NCI-H226 (cell line): ENCODE measurements around the gene RPS18.

ENCODE experiments used
- DNase-seq: peaks from one replicate; pipeline ENCODE4 v3.0.0-alpha.2; 2015

RPS18 gene

DNA sequence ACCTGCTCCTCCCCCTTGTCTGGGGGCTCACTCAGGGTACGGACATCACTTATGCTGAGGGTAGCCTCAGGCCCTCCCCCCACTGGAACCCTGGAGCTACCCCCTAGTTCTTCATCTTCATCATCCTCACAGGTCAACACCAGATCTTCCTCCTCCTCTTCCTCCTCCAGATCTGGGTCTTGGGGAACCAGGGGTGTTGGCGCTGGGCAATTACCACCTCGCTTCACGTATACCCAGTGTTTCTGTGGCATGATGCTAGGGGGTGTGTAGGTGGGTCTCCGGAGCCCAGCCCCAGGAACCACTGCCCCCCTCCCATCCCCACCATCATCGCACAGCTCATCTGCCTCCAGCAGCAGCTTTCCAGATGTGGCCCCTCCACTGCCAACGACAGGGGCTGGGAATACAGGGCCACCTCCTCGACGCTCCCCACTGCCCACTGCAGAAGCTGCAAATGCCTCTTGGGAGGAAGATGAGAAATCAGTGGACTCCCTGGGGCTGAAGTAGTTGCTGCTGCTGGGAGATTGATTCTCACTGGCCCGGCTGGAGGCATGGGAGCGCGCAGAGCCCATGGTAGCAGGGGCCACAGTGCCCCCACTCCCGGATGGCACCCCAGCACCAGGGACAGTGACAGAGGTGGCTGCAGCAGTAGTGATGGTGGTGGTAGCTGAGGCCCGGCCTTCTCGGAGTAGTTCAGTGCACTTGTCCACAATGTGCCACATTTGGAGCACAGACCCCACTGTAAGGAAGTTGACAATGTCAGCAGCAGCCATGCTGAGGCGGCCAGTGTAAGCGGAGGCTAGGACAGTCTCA lies 44.1 kb downstream of the RPS18 start:
- no peak for DNase-seq

- no peak for DNase-seq
Observed at GRCh38 chr6:33316603-33317418, 44.9 kb downstream of the RPS18 start.

GRCh38 chr6:33317419-33317668 lies 45.5 kb downstream of the RPS18 start:
- DNase-seq, result no peak

DNA sequence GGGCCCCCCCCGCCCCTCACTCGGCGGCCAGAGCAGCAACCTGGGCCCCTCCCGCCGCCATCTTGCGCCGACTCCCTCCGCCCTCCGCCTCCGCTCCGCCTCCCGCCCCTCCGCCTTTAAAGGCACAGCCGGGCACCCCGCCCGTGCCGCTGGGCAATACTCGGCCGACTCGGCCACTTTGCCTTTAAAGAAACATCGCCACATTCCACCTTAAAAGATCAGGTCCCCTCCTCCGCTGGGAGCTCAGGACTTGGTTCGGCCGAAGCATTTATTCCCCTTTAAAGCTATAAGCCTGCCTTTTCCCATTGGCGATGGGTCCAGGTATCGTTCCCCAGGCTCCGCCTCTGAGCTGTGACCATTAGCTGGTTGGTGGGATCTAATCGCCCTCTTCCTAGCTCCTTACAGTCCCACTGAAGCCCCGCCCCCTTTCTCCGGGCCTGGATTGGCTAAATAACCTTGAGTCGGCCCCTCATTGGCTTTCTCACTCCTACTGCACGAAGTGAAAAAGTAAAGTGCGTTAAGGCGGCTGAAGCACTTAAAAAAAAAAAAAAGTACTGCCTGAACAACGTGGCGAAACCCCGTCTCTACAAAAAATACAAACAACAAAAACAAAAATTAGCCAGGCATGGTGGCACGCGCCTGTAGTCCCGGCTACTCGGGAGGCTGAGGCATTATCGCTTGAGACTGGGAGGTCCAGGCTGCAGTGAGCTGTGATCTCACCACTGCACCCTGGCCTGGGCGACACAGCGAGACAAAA lies 46.0 kb downstream of the RPS18 start, which contains the start of gene ZBTB22:
Gene ZBTB22 (minus strand): TSS at position 76 of the 757 bp plus-strand sequence. CDS start 828 bp downstream, outside the sequence.
- peak; percentile 99 for DNase-seq

DNA sequence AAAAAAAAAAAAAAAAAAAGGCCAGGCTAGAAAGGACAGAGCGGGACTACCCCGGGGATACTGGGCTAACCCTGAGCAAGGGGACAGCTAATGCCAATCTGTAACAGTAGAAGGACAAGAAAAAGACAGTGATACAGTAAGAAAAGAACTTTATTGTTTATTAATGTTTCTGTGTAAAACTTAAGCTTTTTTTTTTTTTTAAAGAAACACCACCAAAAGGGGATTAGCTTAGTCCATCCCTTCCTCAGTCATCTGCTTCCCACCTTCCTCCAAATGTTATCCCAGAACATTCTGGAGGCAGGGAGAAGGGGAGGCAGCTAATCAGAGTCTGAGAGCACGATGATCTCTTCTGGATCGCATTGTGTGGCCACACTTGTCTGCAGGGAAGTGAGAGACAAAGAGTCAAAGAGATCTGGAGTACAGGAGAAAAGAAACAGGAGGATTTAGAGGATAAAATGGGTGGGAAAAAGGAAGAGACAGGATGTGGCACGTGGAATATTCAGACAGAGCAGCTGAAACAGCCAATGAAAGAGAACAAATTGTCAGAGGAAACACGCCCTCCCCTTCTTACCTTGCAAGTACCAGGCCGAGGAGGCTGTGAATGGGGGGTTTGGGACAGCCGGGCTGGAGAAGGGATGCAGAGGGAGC lies 46.7 kb downstream of the RPS18 start:
- no peak for DNase-seq

GRCh38 chr6:33319939-33320314 lies 48.1 kb downstream of the RPS18 start:
- DNase-seq, result no peak

DNA sequence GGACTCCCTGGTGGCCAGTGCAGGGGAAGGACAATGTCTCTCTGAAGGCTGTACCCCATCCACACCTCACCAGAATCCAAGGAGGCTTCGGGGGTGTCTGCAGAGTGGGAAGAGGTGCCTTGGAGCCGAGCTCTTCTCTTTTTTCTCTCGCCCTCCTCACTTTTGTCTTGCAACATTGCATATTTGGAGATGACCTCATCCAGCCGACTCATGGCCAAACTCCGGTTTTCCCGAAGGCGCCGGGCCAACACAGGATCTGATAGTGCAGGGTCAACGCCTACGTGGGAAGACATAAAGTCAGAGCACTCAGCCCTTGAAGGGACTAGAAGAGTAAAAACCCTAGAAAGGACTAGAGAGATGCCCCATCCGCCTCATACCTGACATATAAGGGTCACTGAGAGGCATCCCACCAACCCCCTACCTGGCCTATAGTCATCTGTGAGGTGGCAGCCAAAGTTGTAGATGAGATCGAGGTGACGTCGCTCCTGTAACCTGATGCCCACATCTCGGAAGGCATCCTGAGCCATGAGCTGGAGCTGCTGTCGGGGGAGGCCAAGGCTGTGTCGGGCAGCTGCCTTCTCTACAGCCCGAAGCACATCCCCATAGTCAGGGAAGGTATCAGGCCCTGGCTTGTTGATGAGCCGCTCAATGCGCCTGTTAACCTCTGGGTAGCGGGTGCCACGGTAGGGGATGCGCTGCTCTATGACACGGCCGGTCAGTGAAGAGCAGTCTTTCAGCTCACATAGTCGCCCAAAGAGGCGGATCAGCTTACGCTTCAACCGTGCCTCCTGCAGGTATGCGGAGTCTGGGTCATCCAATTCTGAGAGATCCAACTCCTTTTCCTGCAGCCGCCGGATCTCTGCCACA lies 48.7 kb downstream of the RPS18 start:
- DNase-seq, result peak; percentile 93

DNA sequence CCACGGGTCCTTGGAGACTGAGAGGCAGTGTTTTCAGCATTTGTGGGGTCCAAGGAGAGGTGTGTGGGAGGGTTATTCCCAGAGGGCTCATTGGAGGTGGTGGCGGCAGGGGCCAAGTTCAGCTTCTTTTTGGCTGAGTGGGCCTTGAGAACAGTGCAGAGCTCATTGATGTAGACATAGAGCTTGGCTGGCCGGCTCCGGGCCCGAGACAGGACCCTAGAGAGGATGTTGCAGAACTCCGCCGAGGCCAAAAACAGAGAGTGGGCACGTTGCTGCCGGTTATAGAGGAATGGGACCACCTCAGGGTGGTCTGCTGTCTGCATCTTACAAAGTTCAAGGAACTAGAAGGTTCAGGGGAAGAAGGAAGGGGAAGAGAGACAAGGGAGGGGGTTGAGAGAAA lies 49.4 kb downstream of the RPS18 start:
- DNase-seq, result no peak

DNA sequence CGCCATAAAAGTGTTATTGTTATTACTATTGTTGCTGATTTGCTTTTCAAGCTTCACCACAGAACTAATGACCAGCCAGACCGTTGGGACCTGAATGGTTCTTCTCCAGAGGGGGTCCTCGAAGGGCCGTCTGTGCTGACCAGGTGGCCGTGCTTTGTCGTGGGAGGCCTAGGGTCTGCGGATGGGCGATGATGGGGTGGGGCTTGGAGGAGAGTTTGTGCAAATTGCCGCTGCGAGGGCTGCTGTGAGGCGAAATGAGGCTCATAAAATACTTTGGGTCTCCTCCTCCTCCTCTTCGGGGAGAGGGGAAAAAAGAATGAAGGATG lies 51.7 kb downstream of the RPS18 start:
- no peak for DNase-seq

- DNase-seq, result no peak
Observed at GRCh38 chr6:33324125-33324524, 52.2 kb downstream of the RPS18 start.
